Retinal pigment epithelial cell (primary cell): ENCODE data around the gene IFIT3.
A peak's percentile ranks its signal among the peaks of the same experiment; 100 is the strongest.

ENCODE experiments used
- DNase-seq: peaks from one replicate; pipeline ENCODE4 v3.0.0-alpha.2; 2010; ENCODE audit warnings: low read depth
- H3K4me3 ChIP-seq: 2 replicates; pipeline ENCODE4 v1.5.1; 2011; ENCODE audit warnings: mild to moderate bottlenecking, low read length, control low read depth, moderate library complexity
- CTCF ChIP-seq: conservative IDR thresholded peaks from 2 replicates; pipeline ENCODE4 v1.5.1; 2011; ENCODE audit warnings: low read depth, low read length, control low read depth, inconsistent platforms

The IFIT3 gene

GRCh38 chr10:89339875-89340274 lies 12.1 kb downstream of the IFIT3 start:
- no peak overlapping the region for H3K4me3 ChIP-seq
- no peak for TF ChIP-seq CTCF
- DNase-seq: no peak

GRCh38 chr10:89341649-89342048 lies 13.9 kb downstream of the IFIT3 start:
- no peak overlapping the region for H3K4me3 ChIP-seq
- no peak for TF ChIP-seq CTCF
- DNase-seq: no peak

GRCh38 chr10:89342206-89342958 lies 14.6 kb downstream of the IFIT3 start:
- H3K4me3 ChIP-seq: peak overlapping the region; percentile 25
- no peak for DNase-seq
- TF ChIP-seq CTCF: no peak

- DNase-seq: no peak
- no peak for TF ChIP-seq CTCF
- no peak overlapping the region for H3K4me3 ChIP-seq
These were observed 15.4 kb downstream of the IFIT3 start for GRCh38 chr10:89343089-89343767.

- DNase-seq: no peak
- no peak for TF ChIP-seq CTCF
- H3K4me3 ChIP-seq: no peak overlapping the region
These were observed 16.4 kb downstream of the IFIT3 start for GRCh38 chr10:89344156-89344555.

- DNase-seq: no peak
- H3K4me3 ChIP-seq: no peak overlapping the region
- TF ChIP-seq CTCF: no peak
These were observed 17.7 kb downstream of the IFIT3 start for GRCh38 chr10:89345367-89346000.
